Measurements from ENCODE around the gene MRPL10. TPM values are rescaled to one million over a fixed set of nuclear protein-coding genes. Genes with fewer than 3 reads are reported as not detected.

Gene MRPL10
- total and polyA plus RNA-seq, 2 donors (not counting 3 experiments of a cell fraction or from before 2014, with no cell fraction given) = 43.4 to 84.0 TPM

DNA sequence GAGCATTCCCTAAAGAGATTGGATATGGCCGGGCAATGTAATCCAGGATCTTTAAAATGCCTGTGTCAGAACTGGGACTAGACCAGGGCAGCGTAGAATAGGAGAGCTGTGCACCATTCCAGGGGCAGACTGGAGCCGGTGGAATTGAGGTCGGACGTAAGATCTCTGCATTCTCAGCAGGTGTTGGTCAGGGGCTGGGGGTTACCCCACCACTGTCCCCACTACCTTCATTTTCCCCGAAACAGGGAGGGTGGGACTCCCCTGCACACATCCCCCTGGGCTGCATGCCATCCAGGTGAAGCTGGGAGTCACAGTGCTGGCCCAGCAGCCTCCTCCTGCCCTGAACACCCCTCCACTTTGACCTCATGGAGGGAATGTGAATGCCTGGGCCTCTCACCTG is 27.6 kb downstream of the MRPL10 start:
- H3K4me3 ChIP-seq (replicated peaks in 1 of 3; ENCODE audit: insufficient read depth in 1 of 3, low read depth in 1 of 3, low read length in 3 of 3) = no peak overlapping the region
- H3K27ac ChIP-seq (ENCODE audit: insufficient read depth, low read depth, low read length) = no peak overlapping the region
- dilution Hi-C loops (cut with MboI; ENCODE audit: extremely low pct_ligation_motif_present, low sequenced_read_pairs) = no loop called here
- no peaks in the 10 kb centered on the region for H3K4me1 ChIP-seq (ENCODE audit: control insufficient read depth, extremely low read depth, insufficient read depth, low read length)
- H3K79me2 ChIP-seq (ENCODE audit: control insufficient read depth, insufficient read depth, low read length) = no peaks in the 10 kb centered on the region
- no TSS peak for BruUV-seq (replicated peaks)
- intact Hi-C loops (cut with micrococcal nuclease) = loop anchor here (5.0 kb wide), 1 partner anchor 141 kb away; no protein-coding TSS in a partner anchor
- H3K9me3 ChIP-seq (replicated peaks; ENCODE audit: control insufficient read depth, insufficient read depth, low read length) = no peaks in the 10 kb centered on the region
- FAIRE-seq = no peak
- H3K27me3 ChIP-seq (ENCODE audit: control insufficient read depth in 2 of 2, insufficient read depth in 2 of 2, low read length in 2 of 2) = peaks cover 0 to 2% of the 10 kb centered on the region in 2 experiments
- H2AFZ ChIP-seq (ENCODE audit: low read depth, low read length) = no peak overlapping the region
- DNase-seq (ENCODE audit: low read depth, low spot score) = no peak
- peaks cover 0 to 17% of the 10 kb centered on the region in 2 experiments for H3K36me3 ChIP-seq (ENCODE audit: control insufficient read depth in 2 of 2, extremely low read depth in 1 of 2, insufficient read depth in 2 of 2, low read length in 2 of 2)
- H4K20me1 ChIP-seq (replicated peaks; ENCODE audit: control insufficient read depth, extremely low read depth, insufficient read depth, low read length) = no peaks in the 10 kb centered on the region
- CTCF ChIA-PET = interaction anchor here (0.8 kb wide), 1 partner anchor 30 kb away, joined by 3 read pairs; no protein-coding TSS in a partner anchor
- POLR2A ChIA-PET = no interaction called here
- TF ChIP-seq, protein P1, sequence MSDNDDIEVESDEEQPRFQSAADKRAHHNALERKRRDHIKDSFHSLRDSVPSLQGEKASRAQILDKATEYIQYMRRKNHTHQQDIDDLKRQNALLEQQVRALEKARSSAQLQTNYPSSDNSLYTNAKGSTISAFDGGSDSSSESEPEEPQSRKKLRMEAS (IDR thresholded peaks at IDR 0.05; ENCODE audit: insufficient read depth, insufficient read length) = no peak
- TF ChIP-seq, protein P2, sequence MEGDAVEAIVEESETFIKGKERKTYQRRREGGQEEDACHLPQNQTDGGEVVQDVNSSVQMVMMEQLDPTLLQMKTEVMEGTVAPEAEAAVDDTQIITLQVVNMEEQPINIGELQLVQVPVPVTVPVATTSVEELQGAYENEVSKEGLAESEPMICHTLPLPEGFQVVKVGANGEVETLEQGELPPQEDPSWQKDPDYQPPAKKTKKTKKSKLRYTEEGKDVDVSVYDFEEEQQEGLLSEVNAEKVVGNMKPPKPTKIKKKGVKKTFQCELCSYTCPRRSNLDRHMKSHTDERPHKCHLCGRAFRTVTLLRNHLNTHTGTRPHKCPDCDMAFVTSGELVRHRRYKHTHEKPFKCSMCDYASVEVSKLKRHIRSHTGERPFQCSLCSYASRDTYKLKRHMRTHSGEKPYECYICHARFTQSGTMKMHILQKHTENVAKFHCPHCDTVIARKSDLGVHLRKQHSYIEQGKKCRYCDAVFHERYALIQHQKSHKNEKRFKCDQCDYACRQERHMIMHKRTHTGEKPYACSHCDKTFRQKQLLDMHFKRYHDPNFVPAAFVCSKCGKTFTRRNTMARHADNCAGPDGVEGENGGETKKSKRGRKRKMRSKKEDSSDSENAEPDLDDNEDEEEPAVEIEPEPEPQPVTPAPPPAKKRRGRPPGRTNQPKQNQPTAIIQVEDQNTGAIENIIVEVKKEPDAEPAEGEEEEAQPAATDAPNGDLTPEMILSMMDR (IDR thresholded peaks at IDR 0.05; ENCODE audit: extremely low read depth in 1 of 2, insufficient read depth in 1 of 2, low read depth in 1 of 2, low read length in 2 of 2) = no peak
- TF ChIP-seq JUN (IDR thresholded peaks at IDR 0.05; ENCODE audit: borderline replicate concordance, insufficient read depth, insufficient read length, low read depth) = no peak
- TF ChIP-seq POLR2AphosphoS5 (IDR thresholded peaks at IDR 0.05; ENCODE audit: insufficient read depth, low read depth, low read length) = no peak
- no peak overlapping the region for H3K9ac ChIP-seq (replicated peaks; ENCODE audit: extremely low read depth, insufficient read depth, low read length)
- H3K9me1 ChIP-seq (replicated peaks; ENCODE audit: control insufficient read depth, extremely low read depth, insufficient read depth, low read length) = no peaks in the 10 kb centered on the region
- H3K4me2 ChIP-seq (ENCODE audit: insufficient read depth, low read length) = no peak overlapping the region

DNA sequence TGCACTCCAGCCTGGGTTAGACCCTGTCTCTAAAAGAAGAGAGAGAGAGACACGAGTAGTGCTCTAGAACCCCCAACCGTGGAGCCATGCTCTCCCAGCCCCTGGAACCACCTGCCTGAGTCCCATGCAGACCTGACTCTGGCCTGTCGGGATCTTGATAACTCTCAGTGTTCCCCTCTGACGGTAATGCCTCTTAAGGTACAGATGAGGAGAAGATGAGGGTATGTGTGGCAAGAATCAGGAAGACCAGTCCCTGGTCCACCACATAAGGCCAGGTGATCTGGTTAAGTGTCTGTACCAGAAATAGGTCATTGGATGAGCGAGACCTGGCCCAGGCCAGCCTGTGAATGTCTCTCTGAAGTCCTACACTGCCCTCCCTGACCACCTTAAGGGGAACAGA is 28.1 kb downstream of the MRPL10 start:
- Histone ChIP-seq H3K9ac (replicated peaks; ENCODE audit: extremely low read depth, insufficient read depth, low read length) (no peak overlapping the region), H3K36me3 (ENCODE audit: control insufficient read depth in 2 of 2, extremely low read depth in 1 of 2, insufficient read depth in 2 of 2, low read length in 2 of 2) (peaks cover 0 to 12% of the 10 kb centered on the region in 2 experiments), H3K4me2 (ENCODE audit: insufficient read depth, low read length) (no peak overlapping the region), H3K27ac (ENCODE audit: insufficient read depth, low read depth, low read length) (no peak overlapping the region), H3K27me3 (ENCODE audit: control insufficient read depth in 2 of 2, insufficient read depth in 2 of 2, low read length in 2 of 2) (peaks cover 0 to 2% of the 10 kb centered on the region in 2 experiments), H4K20me1 (replicated peaks; ENCODE audit: control insufficient read depth, extremely low read depth, insufficient read depth, low read length) (no peaks in the 10 kb centered on the region), H3K79me2 (ENCODE audit: control insufficient read depth, insufficient read depth, low read length) (no peaks in the 10 kb centered on the region), H3K9me1 (replicated peaks; ENCODE audit: control insufficient read depth, extremely low read depth, insufficient read depth, low read length) (no peaks in the 10 kb centered on the region), H3K9me3 (replicated peaks; ENCODE audit: control insufficient read depth, insufficient read depth, low read length) (no peaks in the 10 kb centered on the region), H3K4me1 (ENCODE audit: control insufficient read depth, extremely low read depth, insufficient read depth, low read length) (no peaks in the 10 kb centered on the region), H2AFZ (ENCODE audit: low read depth, low read length) (no peak overlapping the region), H3K4me3 (replicated peaks in 1 of 3; ENCODE audit: insufficient read depth in 1 of 3, low read depth in 1 of 3, low read length in 3 of 3) (no peak overlapping the region)
- ChIA-PET CTCF (interaction anchor here (1.0 to 2.2 kb wide), 2 partner anchors 25 to 30 kb away, joined by 3 to 10 read pairs; no protein-coding TSS in a partner anchor), POLR2A (no interaction called here)
- TF ChIP-seq POLR2A (IDR thresholded peaks at IDR 0.05; ENCODE audit: low read depth, low read length) = no peak
- TF ChIP-seq MYC (IDR thresholded peaks at IDR 0.05; ENCODE audit: low read depth, low read length) = no peak
- TF ChIP-seq GATA2 (IDR thresholded peaks at IDR 0.05; ENCODE audit: insufficient read depth, insufficient read length, low read depth, low read length) = no peak
- no peak for TF ChIP-seq FOS (IDR thresholded peaks at IDR 0.05; ENCODE audit: borderline replicate concordance, insufficient read depth, low read length)
- TF ChIP-seq, protein P1 (IDR thresholded peaks at IDR 0.05; ENCODE audit: insufficient read depth, insufficient read length) = no peak
- no peak for TF ChIP-seq POLR2AphosphoS5 (IDR thresholded peaks at IDR 0.05; ENCODE audit: insufficient read depth, low read depth, low read length)
- TF ChIP-seq, protein P2 (IDR thresholded peaks at IDR 0.05; ENCODE audit: extremely low read depth in 1 of 2, insufficient read depth in 1 of 2, low read depth in 1 of 2, low read length in 2 of 2) = no peak
- DNase-seq (ENCODE audit: low read depth, low spot score) (no peak), FAIRE-seq (no peak)
- dilution Hi-C loops (cut with MboI; ENCODE audit: extremely low pct_ligation_motif_present, low sequenced_read_pairs) = no loop called here
- intact Hi-C loops (cut with micrococcal nuclease) = loop anchor here (5.0 kb wide), 1 partner anchor 141 kb away; no protein-coding TSS in a partner anchor
- no TSS peak for BruUV-seq (replicated peaks)
